GM12878 (cell line): ENCODE results near the gene ZBTB18.

ENCODE experiments used
- ATF7 ChIP-seq: fragments of 450-650 bp; IDR thresholded peaks from 2 replicates; pipeline ENCODE4 v1.6.1; 2016; ENCODE audit warnings: low read depth, mild to moderate bottlenecking
- BRCA1 ChIP-seq: IDR thresholded peaks from 2 replicates; pipeline ENCODE4 v1.6.1; 2011; ENCODE audit warnings: low read depth, low read length, improper control_type of control experiment
- EZH2 ChIP-seq: IDR thresholded peaks from 2 replicates; pipeline ENCODE4 v1.6.1; 2012; ENCODE audit warnings: low read depth, mild to moderate bottlenecking, control low read depth, inconsistent platforms, low read length, borderline replicate concordance; ENCODE audit not compliant: control insufficient read depth
- NRF1 ChIP-seq: conservative IDR thresholded peaks from 2 replicates; pipeline ENCODE4 v1.6.1; 2011; ENCODE audit warnings: mild to moderate bottlenecking, low read depth, low read length, improper control_type of control experiment
- RAD21 ChIP-seq: IDR thresholded peaks from 2 replicates; pipeline ENCODE4 v1.6.1; 2011; ENCODE audit warnings: mild to moderate bottlenecking, low read depth, low read length, moderate library complexity; ENCODE audit not compliant: insufficient read depth
- STAT3 ChIP-seq: IDR thresholded peaks from 2 replicates; pipeline ENCODE4 v1.6.1; 2011; ENCODE audit warnings: low read depth, low read length, improper control_type of control experiment
- TARDBP ChIP-seq: IDR thresholded peaks from 2 replicates; pipeline ENCODE4 v1.6.1; 2016; ENCODE audit warnings: borderline replicate concordance
- YY1 ChIP-seq: IDR thresholded peaks from 2 replicates; pipeline ENCODE4 v1.6.1; 2011; ENCODE audit warnings: low read depth, mild to moderate bottlenecking, low read length
- ZZZ3 ChIP-seq: IDR thresholded peaks from 2 replicates; pipeline ENCODE4 v1.6.1; 2011; ENCODE audit warnings: low read depth; ENCODE audit not compliant: control insufficient read depth, insufficient read length
- TF ChIP-seq, protein P1 (sequence below): IDR thresholded peaks from 2 replicates; pipeline ENCODE4 v1.6.1; 2011; ENCODE audit warnings: borderline replicate concordance, low read depth, mild to moderate bottlenecking, moderate library complexity, mixed read lengths, low read length; ENCODE audit not compliant: insufficient read depth; ENCODE audit errors: extremely low read length
- TF ChIP-seq, protein P2 (sequence below): fragments of 450-650 bp; IDR thresholded peaks from 2 replicates; pipeline ENCODE4 v1.6.1; 2017; ENCODE audit warnings: mild to moderate bottlenecking, low read depth, inconsistent platforms; ENCODE audit not compliant: poor library complexity, severe bottlenecking
- TF ChIP-seq, protein P3 (sequence below), 3 experiments: IDR thresholded peaks in 2 of 3; conservative IDR thresholded peaks in 1 of 3; 2 replicates each; pipeline ENCODE4 v1.5.1; 2011; ENCODE audit warnings: low read depth in 3 of 3, low read length in 3 of 3, mild to moderate bottlenecking in 3 of 3, control low read depth in 2 of 3, moderate library complexity in 2 of 3, inconsistent platforms in 1 of 3, mixed read lengths in 1 of 3; ENCODE audit not compliant: control insufficient read depth in 2 of 3, insufficient read depth in 1 of 3; ENCODE audit errors: extremely low read depth in 1 of 3
- TF ChIP-seq, protein P4 (sequence below): fragments of 450-650 bp; IDR thresholded peaks from 2 replicates; pipeline ENCODE4 v1.6.1; 2018; ENCODE audit warnings: mild to moderate bottlenecking, low read depth, moderate library complexity; ENCODE audit not compliant: partially characterized antibody

DNA sequence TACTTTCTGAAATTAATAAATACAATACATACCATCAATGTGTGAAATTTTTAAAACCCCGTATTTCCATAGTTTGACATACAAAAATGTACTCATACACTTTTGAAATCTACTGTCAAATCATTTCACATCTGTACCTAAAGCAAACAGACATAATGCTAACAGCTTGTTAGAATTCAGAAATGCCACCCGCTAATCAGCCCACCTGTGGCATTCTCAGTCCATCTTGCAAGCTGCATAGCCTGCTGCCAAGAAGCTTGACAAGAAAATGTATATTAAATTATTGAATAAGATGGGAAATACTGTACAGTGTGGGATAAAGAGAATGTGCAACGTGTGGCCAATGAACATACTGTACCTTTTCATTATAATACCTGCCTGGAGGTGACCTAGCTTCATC lies 55.1 kb downstream of the ZBTB18 start:
- TF ChIP-seq ZZZ3 (no peak), BRCA1 (no peak), TARDBP (no peak), RAD21 (no peak), STAT3 (no peak), ATF7 (no peak), YY1 (no peak), NRF1 (no peak), EZH2 (no peak)
- TF ChIP-seq, protein P1, sequence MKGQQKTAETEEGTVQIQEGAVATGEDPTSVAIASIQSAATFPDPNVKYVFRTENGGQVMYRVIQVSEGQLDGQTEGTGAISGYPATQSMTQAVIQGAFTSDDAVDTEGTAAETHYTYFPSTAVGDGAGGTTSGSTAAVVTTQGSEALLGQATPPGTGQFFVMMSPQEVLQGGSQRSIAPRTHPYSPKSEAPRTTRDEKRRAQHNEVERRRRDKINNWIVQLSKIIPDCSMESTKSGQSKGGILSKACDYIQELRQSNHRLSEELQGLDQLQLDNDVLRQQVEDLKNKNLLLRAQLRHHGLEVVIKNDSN, result no peak
- TF ChIP-seq, protein P2, sequence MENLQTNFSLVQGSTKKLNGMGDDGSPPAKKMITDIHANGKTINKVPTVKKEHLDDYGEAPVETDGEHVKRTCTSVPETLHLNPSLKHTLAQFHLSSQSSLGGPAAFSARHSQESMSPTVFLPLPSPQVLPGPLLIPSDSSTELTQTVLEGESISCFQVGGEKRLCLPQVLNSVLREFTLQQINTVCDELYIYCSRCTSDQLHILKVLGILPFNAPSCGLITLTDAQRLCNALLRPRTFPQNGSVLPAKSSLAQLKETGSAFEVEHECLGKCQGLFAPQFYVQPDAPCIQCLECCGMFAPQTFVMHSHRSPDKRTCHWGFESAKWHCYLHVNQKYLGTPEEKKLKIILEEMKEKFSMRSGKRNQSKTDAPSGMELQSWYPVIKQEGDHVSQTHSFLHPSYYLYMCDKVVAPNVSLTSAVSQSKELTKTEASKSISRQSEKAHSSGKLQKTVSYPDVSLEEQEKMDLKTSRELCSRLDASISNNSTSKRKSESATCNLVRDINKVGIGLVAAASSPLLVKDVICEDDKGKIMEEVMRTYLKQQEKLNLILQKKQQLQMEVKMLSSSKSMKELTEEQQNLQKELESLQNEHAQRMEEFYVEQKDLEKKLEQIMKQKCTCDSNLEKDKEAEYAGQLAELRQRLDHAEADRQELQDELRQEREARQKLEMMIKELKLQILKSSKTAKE, result no peak
- TF ChIP-seq, protein P3, sequence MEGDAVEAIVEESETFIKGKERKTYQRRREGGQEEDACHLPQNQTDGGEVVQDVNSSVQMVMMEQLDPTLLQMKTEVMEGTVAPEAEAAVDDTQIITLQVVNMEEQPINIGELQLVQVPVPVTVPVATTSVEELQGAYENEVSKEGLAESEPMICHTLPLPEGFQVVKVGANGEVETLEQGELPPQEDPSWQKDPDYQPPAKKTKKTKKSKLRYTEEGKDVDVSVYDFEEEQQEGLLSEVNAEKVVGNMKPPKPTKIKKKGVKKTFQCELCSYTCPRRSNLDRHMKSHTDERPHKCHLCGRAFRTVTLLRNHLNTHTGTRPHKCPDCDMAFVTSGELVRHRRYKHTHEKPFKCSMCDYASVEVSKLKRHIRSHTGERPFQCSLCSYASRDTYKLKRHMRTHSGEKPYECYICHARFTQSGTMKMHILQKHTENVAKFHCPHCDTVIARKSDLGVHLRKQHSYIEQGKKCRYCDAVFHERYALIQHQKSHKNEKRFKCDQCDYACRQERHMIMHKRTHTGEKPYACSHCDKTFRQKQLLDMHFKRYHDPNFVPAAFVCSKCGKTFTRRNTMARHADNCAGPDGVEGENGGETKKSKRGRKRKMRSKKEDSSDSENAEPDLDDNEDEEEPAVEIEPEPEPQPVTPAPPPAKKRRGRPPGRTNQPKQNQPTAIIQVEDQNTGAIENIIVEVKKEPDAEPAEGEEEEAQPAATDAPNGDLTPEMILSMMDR (IDR thresholded peaks at IDR 0.05 in 2 of 3, conservative IDR thresholded peaks at IDR 0.05 in 1 of 3; ENCODE audit: control insufficient read depth in 2 of 3, extremely low read depth in 1 of 3, insufficient read depth in 1 of 3, low read depth in 3 of 3, low read length in 3 of 3), result no peak
- TF ChIP-seq, protein P4, sequence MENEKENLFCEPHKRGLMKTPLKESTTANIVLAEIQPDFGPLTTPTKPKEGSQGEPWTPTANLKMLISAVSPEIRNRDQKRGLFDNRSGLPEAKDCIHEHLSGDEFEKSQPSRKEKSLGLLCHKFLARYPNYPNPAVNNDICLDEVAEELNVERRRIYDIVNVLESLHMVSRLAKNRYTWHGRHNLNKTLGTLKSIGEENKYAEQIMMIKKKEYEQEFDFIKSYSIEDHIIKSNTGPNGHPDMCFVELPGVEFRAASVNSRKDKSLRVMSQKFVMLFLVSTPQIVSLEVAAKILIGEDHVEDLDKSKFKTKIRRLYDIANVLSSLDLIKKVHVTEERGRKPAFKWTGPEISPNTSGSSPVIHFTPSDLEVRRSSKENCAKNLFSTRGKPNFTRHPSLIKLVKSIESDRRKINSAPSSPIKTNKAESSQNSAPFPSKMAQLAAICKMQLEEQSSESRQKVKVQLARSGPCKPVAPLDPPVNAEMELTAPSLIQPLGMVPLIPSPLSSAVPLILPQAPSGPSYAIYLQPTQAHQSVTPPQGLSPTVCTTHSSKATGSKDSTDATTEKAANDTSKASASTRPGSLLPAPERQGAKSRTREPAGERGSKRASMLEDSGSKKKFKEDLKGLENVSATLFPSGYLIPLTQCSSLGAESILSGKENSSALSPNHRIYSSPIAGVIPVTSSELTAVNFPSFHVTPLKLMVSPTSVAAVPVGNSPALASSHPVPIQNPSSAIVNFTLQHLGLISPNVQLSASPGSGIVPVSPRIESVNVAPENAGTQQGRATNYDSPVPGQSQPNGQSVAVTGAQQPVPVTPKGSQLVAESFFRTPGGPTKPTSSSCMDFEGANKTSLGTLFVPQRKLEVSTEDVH, result no peak
